ENCODE measurements around the gene GAS5. TPM values are rescaled to one million over a fixed set of nuclear protein-coding genes. Genes with fewer than 3 reads are reported as not detected.

Gene GAS5
- total and polyA plus RNA-seq, 10 of the 15 experiments (the other 5 are each of a cell fraction or from before 2014, with no cell fraction given) = 289 to 1,137 (median 699) TPM

GRCh38 chr1:173878251-173878650, 10.5 kb upstream of the GAS5 start:
- Histone ChIP-seq H3K4me2 (ENCODE audit: control insufficient read depth, insufficient read depth) (no peak overlapping the region), H3K9ac (ENCODE audit: control insufficient read depth, insufficient read depth, low read length) (no peak overlapping the region), H2AFZ (ENCODE audit: control insufficient read depth, low read depth, low read length) (no peak overlapping the region), H3K4me3 (no peak overlapping the region), H3K27me3 (replicated peaks in 1 of 2; ENCODE audit: control insufficient read depth in 2 of 2, insufficient read depth in 2 of 2, low read length in 1 of 2) (no peaks in the 10 kb centered on the region), H3K79me2 (ENCODE audit: control insufficient read depth, insufficient read depth, low read length) (no peaks in the 10 kb centered on the region), H3K9me3 (replicated peaks; ENCODE audit: control insufficient read depth, insufficient read depth, low read length) (no peaks in the 10 kb centered on the region), H4K20me1 (ENCODE audit: control insufficient read depth, insufficient read depth) (no peaks in the 10 kb centered on the region), H3K36me3 (ENCODE audit: control insufficient read depth in 2 of 2, insufficient read depth in 2 of 2, low read length in 1 of 2) (no peaks in the 10 kb centered on the region; a peak in 1 of 4 replicates), H3K27ac (ENCODE audit: control insufficient read depth, insufficient read depth) (no peak overlapping the region), H3K4me1 (ENCODE audit: control insufficient read depth, insufficient read depth, low read length) (no peaks in the 10 kb centered on the region)
- TF ChIP-seq E4F1 (IDR thresholded peaks at IDR 0.05; ENCODE audit: borderline replicate concordance, partially characterized antibody) (no peak), ATF3 (IDR thresholded peaks at IDR 0.05; ENCODE audit: borderline replicate concordance, extremely low read depth, low read depth, low read length) (no peak), ZZZ3 (IDR thresholded peaks at IDR 0.05; ENCODE audit: control insufficient read depth, insufficient read length, low read depth) (no peak), POLR2AphosphoS2 (IDR thresholded peaks at IDR 0.05; ENCODE audit: low read depth, low read length) (no peak), YBX1 (IDR thresholded peaks at IDR 0.05) (no peak), FOXK2 (IDR thresholded peaks at IDR 0.05) (no peak), BRCA1 (IDR thresholded peaks at IDR 0.05; ENCODE audit: low read depth, low read length) (no peak), WRNIP1 (IDR thresholded peaks at IDR 0.05; ENCODE audit: borderline replicate concordance, low read depth, low read length) (no peak), POLR2A (IDR thresholded peaks at IDR 0.05; ENCODE audit: low read depth, low read length) (no peak), HDAC6 (IDR thresholded peaks at IDR 0.05; ENCODE audit: unreplicated experiment) (no peak), ZNF24 (IDR thresholded peaks at IDR 0.05) (no peak), TARDBP (IDR thresholded peaks at IDR 0.05; ENCODE audit: borderline replicate concordance) (no peak), GATAD2B (conservative IDR thresholded peaks at IDR 0.05; ENCODE audit: low read depth) (no peak), NR2C1 (IDR thresholded peaks at IDR 0.05) (no peak), NRF1 (conservative IDR thresholded peaks at IDR 0.05; ENCODE audit: low read depth, low read length) (no peak)
- no TSS peak for BruUV-seq (replicated peaks)
- ATAC-seq (no peak), FAIRE-seq (no peak), DNase-seq (ENCODE audit: low read depth, low spot score) (no peak)
- in situ Hi-C loops (cut with MboI) = no loop called here
- RAD21 ChIA-PET (ENCODE audit: unreplicated experiment) = no interaction called here
- SMC1A ChIA-PET (ENCODE audit: uncharacterized antibody, unreplicated experiment) = interaction anchor here (0.8 kb wide), 1 partner anchor 308 kb away, joined by 3 read pairs; no protein-coding TSS in a partner anchor
- CTCF ChIA-PET = no interaction called here
- POLR2A ChIA-PET = no interaction called here
- intact Hi-C loops (cut with micrococcal nuclease; ENCODE audit: unreplicated experiment) = no loop called here

Measured in GM12878 (cell line).